ENCODE measurements around the gene LCA5.

The LCA5 gene

GRCh38 chr6:79435746-79436145, 101.5 kb downstream of the LCA5 start:
- CTCF ChIA-PET, result no interaction called here
- DNase-seq (ENCODE audit: extremely low spot score), result no peak
- TF ChIP-seq PKNOX1 (IDR thresholded peaks at IDR 0.05) (no peak), FOXM1 (IDR thresholded peaks at IDR 0.05; ENCODE audit: borderline replicate concordance) (no peak), CTBP1 (IDR thresholded peaks at IDR 0.05; ENCODE audit: borderline replicate concordance) (no peak), HDGF (IDR thresholded peaks at IDR 0.05; ENCODE audit: borderline replicate concordance) (no peak), NFRKB (IDR thresholded peaks at IDR 0.05) (no peak), ELF4 (IDR thresholded peaks at IDR 0.05) (no peak), SP1 (IDR thresholded peaks at IDR 0.05) (no peak), FOXA1 (IDR thresholded peaks at IDR 0.05) (no peak), BHLHE40 (IDR thresholded peaks at IDR 0.05; ENCODE audit: borderline replicate concordance) (no peak), FOXK2 (IDR thresholded peaks at IDR 0.05) (no peak), L3MBTL2 (conservative IDR thresholded peaks at IDR 0.05) (no peak), SUZ12 (IDR thresholded peaks at IDR 0.05) (no peak), ZNF384 (IDR thresholded peaks at IDR 0.05) (no peak), TARDBP (IDR thresholded peaks at IDR 0.05) (no peak), ARNT (IDR thresholded peaks at IDR 0.05) (no peak), LEF1 (IDR thresholded peaks at IDR 0.05; ENCODE audit: borderline replicate concordance) (no peak)
- POLR2A ChIA-PET, result no interaction called here
